GM12872 (cell line): ENCODE measurements around the gene LUZP2.

Experiments
- CTCF ChIP-seq: IDR thresholded peaks from 3 replicates; pipeline ENCODE4 v1.5.1; 2011; ENCODE audit warnings: low read depth, mild to moderate bottlenecking, low read length, moderate library complexity; ENCODE audit not compliant: insufficient read depth

Gene LUZP2

GRCh38 chr11:24944891-24945290 lies 448.0 kb downstream of the LUZP2 start:
- TF ChIP-seq CTCF: no peak

GRCh38 chr11:24949406-24949805 lies 452.6 kb downstream of the LUZP2 start:
- TF ChIP-seq CTCF: no peak

- TF ChIP-seq CTCF: no peak
Observed at GRCh38 chr11:24963852-24964251, 467.0 kb downstream of the LUZP2 start.

GRCh38 chr11:24965748-24966147 lies 468.9 kb downstream of the LUZP2 start:
- TF ChIP-seq CTCF: no peak

- no peak for TF ChIP-seq CTCF
Observed at GRCh38 chr11:25037431-25037830, 540.6 kb downstream of the LUZP2 start.

GRCh38 chr11:25038131-25038530 lies 541.3 kb downstream of the LUZP2 start:
- no peak for TF ChIP-seq CTCF

- no peak for TF ChIP-seq CTCF
Observed at GRCh38 chr11:25039165-25039564, 542.3 kb downstream of the LUZP2 start.

- TF ChIP-seq CTCF: no peak
Observed at GRCh38 chr11:25048632-25049031, 551.8 kb downstream of the LUZP2 start.
